ENCODE data around the gene TREH.
"Not testable (repeated sequence)": the region's sequence is repeated elsewhere in the genome, so short reads cannot be mapped to it uniquely, and the experiment has no call there.

The TREH gene

GRCh38 chr11:118612378-118612777, 67.1 kb downstream of the TREH start:
- no peak for TF ChIP-seq CTCF (conservative IDR thresholded peaks at IDR 0.05; ENCODE audit: control insufficient read depth, insufficient read depth, low read depth, low read length)
- no peak overlapping the region for H3K4me3 ChIP-seq (ENCODE audit: control insufficient read depth, low read depth, low read length)
- no peak for DNase-seq (ENCODE audit: low read depth)

- not testable (repeated sequence) for DNase-seq (ENCODE audit: low read depth)
- peak overlapping the region; percentile 90 for H3K4me3 ChIP-seq (ENCODE audit: control insufficient read depth, low read depth, low read length)
Measured at GRCh38 chr11:118611433-118611795, 68.0 kb downstream of the TREH start.

GRCh38 chr11:118610773-118611432, 68.5 kb downstream of the TREH start:
- H3K4me3 ChIP-seq (ENCODE audit: control insufficient read depth, low read depth, low read length) = peak overlapping the region; percentile 90
- peak; percentile 63 for TF ChIP-seq CTCF (conservative IDR thresholded peaks at IDR 0.05; ENCODE audit: control insufficient read depth, insufficient read depth, low read depth, low read length)
- peak; percentile 67 for DNase-seq (ENCODE audit: low read depth)

- no peak for DNase-seq (ENCODE audit: low read depth)
- no peak for TF ChIP-seq CTCF (conservative IDR thresholded peaks at IDR 0.05; ENCODE audit: control insufficient read depth, insufficient read depth, low read depth, low read length)
- peak overlapping the region; percentile 90 for H3K4me3 ChIP-seq (ENCODE audit: control insufficient read depth, low read depth, low read length)
Measured at GRCh38 chr11:118610225-118610772, 69.2 kb downstream of the TREH start.

- H3K4me3 ChIP-seq (ENCODE audit: control insufficient read depth, low read depth, low read length) = peak overlapping the region; percentile 90
- no peak for TF ChIP-seq CTCF (conservative IDR thresholded peaks at IDR 0.05; ENCODE audit: control insufficient read depth, insufficient read depth, low read depth, low read length)
- DNase-seq (ENCODE audit: low read depth) = no peak
Measured at GRCh38 chr11:118609380-118610224, 69.8 kb downstream of the TREH start.

GRCh38 chr11:118608360-118609227, 70.9 kb downstream of the TREH start:
- no peak for TF ChIP-seq CTCF (conservative IDR thresholded peaks at IDR 0.05; ENCODE audit: control insufficient read depth, insufficient read depth, low read depth, low read length)
- peak overlapping the region; percentile 90 for H3K4me3 ChIP-seq (ENCODE audit: control insufficient read depth, low read depth, low read length)
- DNase-seq (ENCODE audit: low read depth) = peak; percentile 91
